IPS-NIHi7 (cell line): ENCODE data around the gene EVX2.

Source experiments
- DNase-seq: peaks from one replicate; pipeline ENCODE4 v3.0.0; 2012; ENCODE audit warnings: mixed read lengths; ENCODE audit errors: extremely low spot score

The EVX2 gene

DNA sequence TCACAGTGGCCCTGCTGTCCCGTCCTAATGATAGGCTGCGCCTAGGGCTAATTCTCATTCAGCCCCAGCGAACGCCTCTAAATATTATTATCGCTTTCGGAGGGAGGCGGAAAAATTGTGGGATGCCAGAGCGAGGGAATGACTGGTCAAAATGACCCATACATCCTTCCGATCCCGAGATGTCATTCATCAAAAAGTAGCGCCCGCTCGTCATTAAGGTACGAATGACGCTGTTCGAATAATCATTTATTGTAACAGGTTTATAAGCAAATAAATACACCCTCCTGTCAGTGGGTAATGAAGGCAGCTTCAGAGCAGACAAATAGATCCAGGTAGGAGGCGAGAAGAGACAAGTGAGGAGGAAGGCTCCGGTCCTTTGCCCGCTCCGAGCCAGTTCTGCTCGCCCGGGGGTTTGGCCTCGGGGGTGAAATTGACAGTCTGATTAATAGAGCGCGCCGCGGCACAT is at the start of gene EVX2:
TSS of gene EVX2 (minus strand) at position 167 of the 466 bp plus-strand sequence. CDS start 186 bp downstream, outside the sequence.
- DNase-seq = no peak

DNA sequence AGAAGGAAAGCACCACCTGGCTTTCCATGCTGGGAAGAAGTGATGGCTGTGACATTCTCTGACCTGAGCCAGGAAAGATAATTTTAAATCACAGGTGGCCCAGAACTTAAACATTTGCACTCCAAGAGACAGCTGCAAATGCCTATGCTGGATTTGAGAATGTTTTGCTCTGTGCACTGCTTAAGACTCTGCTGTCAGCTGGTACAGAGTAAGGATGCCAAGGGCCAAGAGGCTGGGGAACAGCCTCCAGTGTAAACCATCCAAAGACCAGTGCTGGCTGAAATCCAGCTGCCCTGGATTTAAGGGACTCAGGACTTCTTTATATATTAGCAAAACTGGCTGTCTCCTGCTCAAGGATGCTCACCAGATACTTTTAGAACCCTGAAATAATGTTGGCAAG is 49.6 kb upstream of the EVX2 start:
- no peak for DNase-seq

DNA sequence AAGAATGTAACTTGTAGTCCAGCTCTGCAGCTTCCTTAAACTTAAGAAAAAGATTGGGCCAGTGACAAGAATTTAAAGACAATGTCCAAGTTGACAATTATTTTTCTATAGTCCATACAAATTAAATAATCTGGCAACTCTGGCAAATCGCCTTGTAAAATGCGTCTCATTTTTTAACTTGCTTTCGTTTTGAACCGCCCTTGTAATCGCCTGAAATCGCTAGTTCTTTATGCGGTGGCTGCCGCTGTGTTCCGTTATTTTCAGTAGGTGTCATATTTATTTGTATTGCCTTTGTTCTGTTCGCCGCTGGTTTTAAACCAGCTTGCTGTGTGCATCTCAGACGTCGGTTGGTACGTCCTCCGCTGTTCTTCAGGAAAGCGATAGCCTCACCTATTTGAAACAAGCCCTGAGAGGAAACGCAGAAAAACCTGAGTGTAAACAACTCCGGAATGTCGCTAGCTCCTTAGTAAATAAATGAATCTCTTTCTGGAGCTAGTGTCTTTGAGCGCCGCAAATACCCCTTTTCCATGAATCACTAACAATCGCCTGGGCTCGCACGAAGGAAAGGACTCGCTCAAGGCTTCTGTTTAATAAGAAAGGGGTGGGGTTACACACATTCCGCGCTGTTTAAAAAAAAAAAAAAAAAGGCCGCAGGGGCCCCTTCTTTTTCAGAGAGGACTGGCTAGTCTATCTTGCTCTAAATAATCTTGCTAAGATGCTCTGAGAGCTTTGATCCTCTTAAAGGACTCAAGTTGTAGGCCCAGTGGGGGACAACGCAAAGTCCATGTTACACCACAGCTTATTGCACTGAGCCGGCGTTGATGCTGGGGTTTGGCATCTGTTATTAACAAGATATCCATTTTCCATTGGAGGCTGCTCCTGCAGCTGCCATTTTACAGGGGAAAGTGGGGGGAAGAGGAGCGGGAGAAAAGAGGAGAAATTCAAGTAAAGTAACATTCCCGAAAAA is 48.7 kb upstream of the EVX2 start:
- DNase-seq = no peak

DNA sequence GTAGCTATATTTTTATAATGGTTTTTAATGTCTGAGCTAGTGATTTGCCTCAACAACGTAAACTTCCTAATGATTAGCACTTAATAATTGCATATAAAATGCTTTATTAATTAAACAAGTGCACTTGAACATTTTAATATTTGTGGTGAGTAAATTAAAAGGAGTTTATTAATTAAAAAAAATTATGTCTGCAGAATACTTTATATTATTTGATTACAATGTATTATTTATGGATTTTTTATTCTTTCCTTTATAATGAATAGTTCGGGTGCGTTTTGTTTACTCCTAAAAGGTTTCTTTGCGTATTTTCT is 48.0 kb upstream of the EVX2 start:
- no peak for DNase-seq

DNA sequence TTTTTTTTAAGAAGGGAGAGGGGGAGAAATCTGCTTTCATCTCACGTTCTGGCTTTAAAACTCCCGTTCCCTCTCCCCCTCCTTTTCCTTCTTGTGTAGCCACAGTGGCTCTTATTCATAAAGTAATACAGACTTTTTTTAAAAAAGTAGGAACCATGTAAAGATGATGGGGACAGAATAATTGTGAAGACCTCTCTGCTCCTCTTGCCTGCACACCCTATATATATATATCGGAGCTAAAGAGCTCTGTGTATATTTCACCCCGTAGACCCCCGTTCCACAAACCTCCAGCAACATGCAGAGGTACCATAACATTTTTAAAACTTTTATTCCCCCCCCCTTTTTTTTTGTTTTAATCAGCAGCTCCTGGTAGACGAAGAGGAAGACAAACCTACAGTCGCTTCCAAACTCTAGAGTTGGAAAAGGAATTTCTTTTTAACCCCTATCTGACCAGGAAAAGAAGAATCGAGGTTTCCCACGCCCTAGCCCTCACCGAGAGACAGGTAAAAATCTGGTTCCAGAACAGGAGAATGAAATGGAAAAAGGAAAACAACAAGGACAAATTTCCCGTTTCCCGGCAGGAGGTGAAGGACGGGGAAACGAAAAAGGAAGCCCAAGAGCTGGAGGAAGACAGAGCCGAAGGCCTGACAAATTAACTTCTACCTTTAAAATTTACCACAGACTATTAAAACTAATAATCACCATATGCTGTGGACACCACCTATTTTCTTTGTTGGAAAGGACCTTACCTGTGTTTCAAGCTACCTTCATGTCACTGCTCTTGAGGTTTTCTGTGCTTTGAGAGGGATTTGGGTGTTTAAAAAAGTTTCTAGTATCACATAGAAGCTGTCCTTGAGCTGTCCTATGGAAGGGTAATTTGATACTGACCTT is 47.4 kb upstream of the EVX2 start:
- no peak for DNase-seq

DNA sequence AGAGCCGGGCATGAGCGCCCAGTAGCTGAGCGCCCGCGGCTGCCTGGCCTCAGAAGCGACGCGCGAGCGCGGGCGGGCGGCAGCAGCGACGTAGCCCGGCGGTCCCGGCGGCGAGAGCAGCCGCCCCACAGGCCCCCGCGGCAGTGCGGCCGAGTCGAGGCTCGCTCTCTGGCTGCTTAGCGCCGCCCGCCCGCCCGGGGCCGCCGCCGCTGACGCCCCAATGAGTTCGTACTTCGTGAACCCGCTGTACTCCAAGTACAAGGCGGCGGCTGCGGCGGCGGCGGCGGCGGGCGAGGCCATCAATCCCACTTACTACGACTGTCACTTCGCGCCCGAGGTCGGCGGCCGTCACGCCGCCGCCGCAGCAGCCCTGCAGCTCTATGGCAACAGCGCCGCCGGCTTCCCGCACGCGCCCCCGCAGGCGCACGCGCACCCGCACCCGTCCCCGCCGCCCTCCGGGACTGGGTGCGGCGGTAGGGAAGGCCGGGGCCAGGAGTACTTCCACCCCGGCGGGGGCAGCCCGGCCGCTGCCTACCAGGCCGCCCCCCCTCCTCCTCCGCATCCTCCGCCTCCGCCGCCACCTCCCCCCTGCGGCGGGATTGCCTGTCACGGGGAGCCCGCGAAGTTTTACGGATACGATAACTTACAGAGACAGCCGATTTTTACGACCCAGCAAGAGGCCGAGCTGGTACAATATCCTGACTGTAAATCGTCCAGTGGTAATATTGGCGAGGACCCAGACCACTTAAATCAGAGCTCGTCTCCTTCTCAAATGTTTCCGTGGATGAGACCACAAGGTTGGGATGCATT is 46.6 kb upstream of the EVX2 start:
- no peak for DNase-seq

DNA sequence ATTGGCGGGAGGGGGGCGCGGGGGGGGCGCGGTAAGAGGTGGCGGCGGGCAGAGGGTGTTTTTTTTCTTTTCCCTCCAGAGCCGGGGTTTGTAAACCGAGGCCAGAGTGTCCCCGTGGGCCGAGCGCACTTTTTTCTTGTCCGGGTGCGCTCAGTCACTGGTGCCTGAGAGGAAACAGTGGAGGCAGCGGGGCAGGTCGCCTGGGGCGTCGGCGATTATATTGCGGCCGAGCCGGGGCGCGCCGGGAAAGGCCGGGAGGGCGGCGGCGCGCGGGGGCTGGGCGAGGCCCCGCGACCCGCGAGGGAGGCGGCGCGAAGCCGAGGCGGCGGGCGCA is 46.0 kb upstream of the EVX2 start:
- DNase-seq = no peak

DNA sequence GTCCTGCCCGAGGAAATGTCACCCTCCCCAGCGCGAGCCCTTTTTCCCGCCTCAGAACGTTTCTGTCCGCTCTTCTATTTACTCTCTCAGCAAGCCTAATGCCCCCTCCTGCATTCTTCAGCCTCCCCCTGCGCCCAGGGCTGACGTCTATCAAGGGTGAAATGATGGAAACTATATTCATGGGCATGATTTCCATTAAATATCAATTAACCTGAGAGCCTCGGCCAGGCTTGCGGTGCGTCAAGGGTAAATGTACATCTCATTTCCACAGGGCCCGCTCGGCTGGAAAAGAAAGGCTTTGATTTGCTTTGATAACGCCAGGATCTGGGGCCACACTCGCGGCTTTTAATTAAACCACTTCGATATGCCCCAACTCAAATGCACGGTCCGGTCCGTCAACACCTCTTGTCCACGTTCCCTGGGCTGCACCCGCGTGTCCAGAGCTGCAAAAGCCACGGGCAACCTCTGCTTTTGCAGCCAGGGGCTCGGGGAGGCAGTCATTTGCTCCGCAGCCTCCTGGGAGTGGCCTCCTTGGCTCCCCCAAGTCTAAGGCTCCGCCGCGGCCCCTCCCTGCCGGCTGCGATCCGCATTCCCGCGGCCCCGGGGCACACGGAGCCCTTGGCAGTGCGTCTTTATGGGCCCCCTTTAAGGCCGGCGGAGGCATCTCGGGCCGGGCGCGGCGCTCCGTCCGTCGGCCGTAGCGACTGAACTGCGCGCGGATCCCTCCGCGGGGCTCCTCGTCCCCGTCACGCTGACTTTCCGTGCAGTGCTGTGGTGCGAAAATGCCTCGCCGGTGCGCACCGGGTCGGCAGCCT is 45.4 kb upstream of the EVX2 start, which contains the start of gene HOXD8:
TSS of gene HOXD8 (plus strand) at position 724 of the 815 bp plus-strand sequence. CDS start 662 bp downstream, outside the sequence.
- no peak for DNase-seq

DNA sequence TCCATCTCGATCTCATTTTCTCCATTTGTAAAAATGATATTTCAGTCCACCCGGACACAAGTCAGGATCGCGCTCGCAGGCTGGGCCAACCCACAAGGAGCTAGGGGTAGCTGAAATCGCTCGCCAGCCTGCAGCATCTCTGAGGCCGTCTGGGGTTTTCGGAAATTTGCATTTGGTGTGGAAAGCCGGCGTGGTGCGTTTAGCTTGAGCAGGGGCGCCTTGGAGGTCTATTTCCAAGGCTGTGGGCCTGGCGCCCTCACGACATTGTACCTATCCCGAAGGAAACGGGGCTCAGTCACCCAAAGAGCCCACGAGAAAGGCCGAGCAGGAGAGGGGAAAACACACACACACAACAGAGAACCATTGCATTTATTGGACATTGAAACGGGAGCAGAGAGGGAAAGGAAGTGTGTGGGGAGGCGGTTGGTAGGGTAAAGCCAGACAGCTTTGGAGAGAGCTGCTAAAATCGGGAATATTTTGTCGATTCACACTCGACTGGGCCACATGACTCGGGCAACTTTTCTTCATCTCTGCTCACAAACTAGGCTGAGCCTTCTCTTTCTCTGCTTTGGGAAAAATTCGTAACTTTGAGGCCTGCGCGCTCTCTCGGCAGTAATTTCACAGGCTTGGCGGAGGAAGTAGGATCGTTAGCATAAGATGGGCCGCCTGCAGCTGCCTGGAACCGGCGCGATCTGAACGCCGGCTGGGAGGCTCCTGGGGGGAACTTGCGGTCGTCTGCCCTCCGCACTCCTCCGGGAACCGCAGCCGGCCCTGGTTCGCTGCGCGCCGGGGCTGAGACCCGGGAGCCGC is 44.6 kb upstream of the EVX2 start:
- DNase-seq = no peak

DNA sequence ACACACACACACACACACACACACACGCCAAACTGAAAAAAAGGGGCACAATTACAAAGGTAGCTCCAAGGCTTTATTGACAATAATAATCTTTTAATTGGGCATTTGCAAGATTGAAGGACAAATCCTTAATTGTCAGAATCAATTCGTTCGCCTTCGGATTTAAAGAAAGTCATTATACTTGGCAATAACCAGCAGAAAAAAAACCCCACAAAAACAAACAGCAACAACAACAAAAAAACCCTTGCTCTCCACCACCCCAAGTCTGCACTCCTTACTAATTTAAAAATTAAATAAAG is 44.0 kb upstream of the EVX2 start:
- no peak for DNase-seq

DNA sequence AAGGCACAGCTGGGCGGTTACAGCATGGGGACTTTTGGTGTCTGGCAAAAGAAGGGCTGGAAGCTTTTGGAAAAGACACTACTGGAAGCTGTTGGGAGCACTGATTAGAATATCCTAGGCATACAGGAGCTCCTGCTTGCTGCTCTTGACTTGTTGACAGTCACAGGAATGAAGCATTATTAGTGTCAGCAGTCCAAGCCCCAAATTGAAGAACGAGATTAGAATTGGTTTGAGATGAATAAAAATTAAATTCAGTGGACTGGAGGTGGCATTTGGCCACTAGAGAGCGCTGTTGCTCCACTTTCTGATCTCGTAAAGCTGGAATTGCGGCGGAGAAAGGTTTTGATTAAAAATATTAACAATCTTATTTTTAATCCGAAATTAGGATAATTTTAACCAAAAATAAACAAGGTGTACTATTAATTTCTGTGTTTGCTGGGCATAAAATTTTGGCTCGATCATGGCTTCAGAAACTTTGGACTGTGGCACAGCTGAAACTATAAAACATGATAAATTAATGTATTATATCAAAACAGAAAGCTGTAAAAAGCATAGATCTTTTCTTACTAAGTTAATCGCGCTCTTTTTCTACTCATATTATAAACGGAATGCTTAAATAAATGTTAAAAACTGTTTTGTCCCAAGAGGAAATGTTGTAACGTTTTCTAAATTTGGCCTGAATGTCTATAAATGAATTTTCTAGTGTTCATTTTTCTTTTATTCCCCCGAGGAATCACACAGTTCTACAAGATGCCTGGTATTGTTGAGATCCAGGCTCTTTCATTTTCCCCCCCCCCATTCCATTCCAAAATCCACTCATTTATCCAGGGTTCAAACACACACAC is 43.4 kb upstream of the EVX2 start:
- no peak for DNase-seq

DNA sequence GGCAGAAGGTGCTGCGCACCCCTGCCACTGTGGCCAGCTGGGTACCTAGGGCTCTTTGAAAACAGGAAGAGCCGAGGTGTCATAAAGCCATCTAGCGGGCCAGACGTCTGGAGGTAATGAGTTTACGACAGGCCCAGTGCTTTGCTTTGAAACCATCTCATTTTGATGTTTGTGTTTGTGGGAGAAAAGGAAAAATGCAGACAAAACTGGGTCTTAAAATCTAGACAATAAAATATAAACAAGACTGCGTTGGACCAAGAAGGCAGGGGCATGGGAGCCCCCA is 42.0 kb upstream of the EVX2 start:
- DNase-seq = no peak

DNA sequence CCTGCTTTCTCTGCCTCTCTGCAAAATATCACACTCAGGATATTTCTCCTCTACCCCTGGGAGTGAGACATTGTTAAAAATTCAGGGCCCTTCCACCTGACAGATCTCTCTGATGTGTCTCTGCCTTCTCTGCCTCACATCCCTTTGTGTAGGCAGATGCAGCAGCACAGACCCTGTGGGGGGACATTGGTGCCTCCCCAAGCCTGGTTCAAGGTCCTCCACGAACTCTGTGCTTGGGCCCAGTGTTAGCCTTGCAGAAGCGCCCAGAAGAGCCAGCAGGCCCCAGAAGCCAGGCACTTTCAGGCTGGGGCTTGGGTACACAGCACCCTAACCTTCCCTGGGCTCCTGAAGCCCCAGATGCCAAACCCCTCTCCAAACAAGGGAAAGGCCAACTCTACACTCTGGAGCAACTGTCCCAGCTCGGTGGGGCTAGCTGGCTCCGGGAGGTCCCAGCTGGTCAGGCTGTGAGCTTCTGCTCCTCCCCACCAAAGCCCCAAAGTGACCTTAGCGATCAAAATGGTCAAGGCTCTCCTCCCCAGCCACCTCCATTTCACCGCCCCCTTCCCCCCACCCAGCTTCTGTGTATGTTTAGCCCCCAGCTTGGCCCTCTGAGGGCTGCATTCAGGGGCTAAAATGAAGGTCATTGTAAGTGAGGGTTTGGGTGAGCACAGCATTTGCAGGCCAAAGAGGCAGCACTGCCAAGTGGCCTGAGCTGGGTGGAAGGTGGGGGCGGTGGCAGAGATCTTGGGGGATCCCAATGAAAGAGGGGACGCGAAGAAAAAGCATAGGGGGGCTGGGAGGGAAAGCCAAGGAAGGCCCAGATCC is 41.4 kb upstream of the EVX2 start:
- no peak for DNase-seq

DNA sequence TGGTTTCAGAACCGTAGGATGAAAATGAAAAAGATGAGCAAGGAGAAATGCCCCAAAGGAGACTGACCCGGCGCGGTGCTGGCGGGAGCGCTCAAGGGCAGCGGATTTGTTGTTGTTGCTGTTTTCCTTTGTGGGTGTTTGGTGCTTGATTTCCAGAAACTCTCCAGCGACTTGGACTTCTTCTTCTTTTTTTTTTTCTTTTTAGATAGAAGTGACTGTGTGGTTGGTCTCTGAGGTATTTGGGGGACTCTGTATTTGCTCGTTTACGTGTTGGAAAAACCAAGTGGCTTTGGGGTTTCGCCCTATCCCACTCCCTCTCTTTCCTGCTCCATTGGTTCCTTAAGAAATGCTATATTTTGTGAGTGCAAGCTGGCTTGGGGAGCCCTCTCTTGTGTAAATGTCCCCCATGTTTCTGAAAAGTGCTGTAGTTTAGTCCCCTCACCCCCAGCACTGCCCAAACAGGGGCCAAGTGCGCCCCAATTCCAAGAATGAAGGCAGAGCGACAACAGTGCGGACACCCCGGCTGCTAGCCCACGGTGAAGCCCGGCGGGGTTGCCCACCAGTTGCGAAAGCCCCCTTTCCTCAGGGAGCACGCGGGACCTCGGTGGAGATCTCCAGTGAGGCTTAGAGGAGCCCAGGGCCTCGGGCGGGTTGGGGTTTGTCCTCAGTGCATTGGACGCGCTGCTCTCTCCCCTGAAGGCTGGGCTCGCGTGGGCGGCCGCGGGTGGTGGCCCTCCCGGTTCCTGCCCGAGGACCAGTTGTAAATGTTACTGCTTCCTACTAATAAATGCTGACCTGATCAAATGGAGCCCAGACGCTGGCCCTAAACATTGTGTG is 40.6 kb upstream of the EVX2 start:
- no peak for DNase-seq

DNA sequence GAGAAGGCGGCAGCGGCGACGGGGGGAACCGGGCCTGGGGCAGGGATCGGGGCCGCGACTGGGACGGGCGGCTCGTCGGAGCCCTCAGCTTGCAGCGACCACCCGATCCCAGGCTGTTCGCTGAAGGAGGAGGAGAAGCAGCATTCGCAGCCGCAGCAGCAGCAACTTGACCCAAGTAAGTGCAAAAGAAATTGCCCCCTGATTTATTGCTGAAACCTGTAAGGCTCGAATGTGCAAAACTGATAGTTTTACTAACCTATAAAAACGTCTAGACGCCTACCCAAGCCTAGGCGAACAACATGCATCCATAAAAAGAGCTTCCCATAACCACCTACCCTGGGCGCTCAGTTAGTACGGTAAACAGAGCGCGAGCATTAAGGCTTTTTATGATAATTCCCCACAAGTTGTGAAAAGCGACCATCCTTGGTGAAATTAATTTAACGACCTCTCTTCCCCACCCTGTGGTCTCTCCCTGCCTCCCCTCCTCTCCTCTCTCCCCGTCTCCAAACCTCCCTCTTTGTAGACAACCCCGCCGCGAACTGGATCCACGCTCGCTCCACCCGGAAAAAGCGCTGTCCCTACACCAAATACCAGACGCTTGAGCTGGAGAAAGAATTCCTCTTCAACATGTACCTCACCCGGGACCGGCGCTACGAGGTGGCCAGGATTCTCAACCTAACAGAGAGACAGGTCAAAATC is 39.8 kb upstream of the EVX2 start:
- DNase-seq = no peak

DNA sequence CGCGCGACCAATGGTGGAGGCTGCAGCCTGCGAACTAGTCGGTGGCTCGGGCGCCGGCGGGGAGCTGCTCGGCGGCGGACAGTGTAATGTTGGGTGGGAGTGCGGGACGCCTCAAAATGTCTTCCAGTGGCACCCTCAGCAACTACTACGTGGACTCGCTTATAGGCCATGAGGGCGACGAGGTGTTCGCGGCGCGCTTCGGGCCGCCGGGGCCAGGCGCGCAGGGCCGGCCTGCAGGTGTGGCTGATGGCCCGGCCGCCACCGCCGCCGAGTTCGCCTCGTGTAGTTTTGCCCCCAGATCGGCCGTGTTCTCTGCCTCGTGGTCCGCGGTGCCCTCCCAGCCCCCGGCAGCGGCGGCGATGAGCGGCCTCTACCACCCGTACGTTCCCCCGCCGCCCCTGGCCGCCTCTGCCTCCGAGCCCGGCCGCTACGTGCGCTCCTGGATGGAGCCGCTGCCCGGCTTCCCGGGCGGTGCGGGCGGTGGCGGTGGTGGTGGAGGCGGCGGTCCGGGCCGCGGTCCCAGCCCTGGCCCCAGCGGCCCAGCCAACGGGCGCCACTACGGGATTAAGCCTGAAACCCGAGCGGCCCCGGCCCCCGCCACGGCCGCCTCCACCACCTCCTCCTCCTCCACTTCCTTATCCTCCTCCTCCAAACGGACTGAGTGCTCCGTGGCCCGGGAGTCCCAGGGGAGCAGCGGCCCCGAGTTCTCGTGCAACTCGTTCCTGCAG is 39.1 kb upstream of the EVX2 start, which contains the start of gene HOXD9:
TSS of gene HOXD9 (plus strand) at position 37 of the 728 bp plus-strand sequence. CDS start at position 87, 50 bp downstream.
- DNase-seq = no peak
